ENCODE results near the gene C20orf96. TPM values are rescaled to one million over a fixed set of nuclear protein-coding genes. Genes with fewer than 3 reads are reported as not detected.
A peak's percentile ranks its signal among the peaks of the same experiment; 100 is the strongest.
"Not testable (repeated sequence)": the region's sequence is repeated elsewhere in the genome, so short reads cannot be mapped to it uniquely, and the experiment has no call there.

The C20orf96 gene
- polyA plus RNA-seq (7.8 and 10.9 TPM in 2 replicates), polyA minus RNA-seq (8.0 and 8.7 TPM in 2 replicates)

DNA sequence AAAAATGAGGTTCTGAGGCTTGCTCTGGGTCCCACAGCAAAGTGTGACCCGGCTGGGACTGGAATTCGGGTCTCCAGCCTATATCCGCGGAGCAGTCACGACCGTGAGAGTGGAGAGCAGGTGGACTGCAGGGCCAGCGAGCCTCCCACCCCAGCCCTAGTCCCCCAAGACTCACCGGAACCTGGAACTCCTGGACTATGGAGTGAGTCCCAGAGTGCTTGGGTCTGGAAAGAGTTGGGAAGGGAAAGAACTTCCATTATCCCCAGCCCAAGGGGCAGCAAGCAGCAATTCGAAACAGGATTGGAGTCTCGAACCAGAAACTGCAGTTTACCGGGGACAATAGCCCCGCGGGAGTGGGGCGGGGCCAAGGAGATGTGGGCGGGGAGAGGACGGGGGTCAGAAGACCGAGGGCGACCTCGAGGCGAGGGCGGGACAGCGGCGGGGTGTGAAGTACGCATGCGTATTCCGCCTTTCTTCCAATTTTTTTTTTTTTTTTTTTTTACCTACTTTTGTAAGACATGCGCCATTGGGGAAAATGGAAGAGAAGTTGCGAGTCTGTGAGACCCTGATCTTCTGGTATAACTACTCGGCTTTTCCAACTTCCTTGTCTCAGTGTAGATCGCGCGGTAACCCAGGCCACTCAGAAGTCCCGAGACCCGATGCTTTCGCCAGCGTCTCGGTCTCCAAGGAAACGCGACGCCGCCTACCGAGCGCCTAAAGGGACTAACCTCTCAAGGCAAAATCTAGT is at the start of gene C20orf96:
C20orf96 (minus strand) TSS at position 667 of the 748 bp plus-strand sequence; CDS start at position 527, 140 bp downstream.
- Histone ChIP-seq H3K4me2 (ENCODE audit: low read length) (peak within 1 kb of the TSS; percentile 64), H2AFZ (ENCODE audit: low read depth, low read length) (peak within 1 kb of the TSS; percentile 86), H3K36me3 (ENCODE audit: insufficient read depth, low read length) (no peaks in the 10 kb centered on the region), H3K4me3 (ENCODE audit: low read length) (peak within 1 kb of the TSS; percentile 84), H4K20me1 (ENCODE audit: insufficient read depth) (no peaks in the 10 kb centered on the region), H3K79me2 (replicated peaks; ENCODE audit: insufficient read depth, low read length) (peaks cover 17% of the 10 kb centered on the region), H3K27ac (ENCODE audit: low read length) (peak within 1 kb of the TSS; percentile 52), H3F3A (ENCODE audit: insufficient read depth, low read length, poor library complexity, severe bottlenecking) (no peaks in the 10 kb centered on the region), H3K9ac (ENCODE audit: low read length) (peak within 1 kb of the TSS; percentile 68), H3K27me3 (ENCODE audit: insufficient read depth, low read depth, low read length) (no peaks in the 10 kb centered on the region), H3K9me3 (ENCODE audit: low read length) (no peaks in the 10 kb centered on the region), H3K9me2 (ENCODE audit: insufficient read depth, low read length) (no peaks in the 10 kb centered on the region)
- TF ChIP-seq, protein P1, sequence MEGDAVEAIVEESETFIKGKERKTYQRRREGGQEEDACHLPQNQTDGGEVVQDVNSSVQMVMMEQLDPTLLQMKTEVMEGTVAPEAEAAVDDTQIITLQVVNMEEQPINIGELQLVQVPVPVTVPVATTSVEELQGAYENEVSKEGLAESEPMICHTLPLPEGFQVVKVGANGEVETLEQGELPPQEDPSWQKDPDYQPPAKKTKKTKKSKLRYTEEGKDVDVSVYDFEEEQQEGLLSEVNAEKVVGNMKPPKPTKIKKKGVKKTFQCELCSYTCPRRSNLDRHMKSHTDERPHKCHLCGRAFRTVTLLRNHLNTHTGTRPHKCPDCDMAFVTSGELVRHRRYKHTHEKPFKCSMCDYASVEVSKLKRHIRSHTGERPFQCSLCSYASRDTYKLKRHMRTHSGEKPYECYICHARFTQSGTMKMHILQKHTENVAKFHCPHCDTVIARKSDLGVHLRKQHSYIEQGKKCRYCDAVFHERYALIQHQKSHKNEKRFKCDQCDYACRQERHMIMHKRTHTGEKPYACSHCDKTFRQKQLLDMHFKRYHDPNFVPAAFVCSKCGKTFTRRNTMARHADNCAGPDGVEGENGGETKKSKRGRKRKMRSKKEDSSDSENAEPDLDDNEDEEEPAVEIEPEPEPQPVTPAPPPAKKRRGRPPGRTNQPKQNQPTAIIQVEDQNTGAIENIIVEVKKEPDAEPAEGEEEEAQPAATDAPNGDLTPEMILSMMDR (IDR thresholded peaks at IDR 0.05; ENCODE audit: poor library complexity, severe bottlenecking) = peak; percentile 65
- TF ChIP-seq EZH2 (IDR thresholded peaks at IDR 0.05; ENCODE audit: borderline replicate concordance, insufficient read depth, low read length, poor library complexity, severe bottlenecking) (no peak), POLR2AphosphoS5 (IDR thresholded peaks at IDR 0.05) (no peak), SMC3 (conservative IDR thresholded peaks at IDR 0.05; ENCODE audit: poor library complexity) (no peak), MXI1 (conservative IDR thresholded peaks at IDR 0.05; ENCODE audit: poor library complexity, severe bottlenecking) (peak; percentile 80), EP300 (conservative IDR thresholded peaks at IDR 0.05; ENCODE audit: poor library complexity, severe bottlenecking) (no peak), TAF1 (IDR thresholded peaks at IDR 0.05; ENCODE audit: low read depth) (no peak), REST (IDR thresholded peaks at IDR 0.05; ENCODE audit: borderline replicate concordance) (no peak), RAD21 (conservative IDR thresholded peaks at IDR 0.05) (peak; percentile 26)

- not testable (repeated sequence) for H3K36me3 ChIP-seq (ENCODE audit: insufficient read depth, low read length); H3K79me2 ChIP-seq (replicated peaks; ENCODE audit: insufficient read depth, low read length); H3K9me3 ChIP-seq (ENCODE audit: low read length); H3K27me3 ChIP-seq (ENCODE audit: insufficient read depth, low read depth, low read length); H3K9ac ChIP-seq (ENCODE audit: low read length); H3F3A ChIP-seq (ENCODE audit: insufficient read depth, low read length, poor library complexity, severe bottlenecking); H2AFZ ChIP-seq (ENCODE audit: low read depth, low read length); H3K4me2 ChIP-seq (ENCODE audit: low read length); H3K4me3 ChIP-seq (ENCODE audit: low read length); H4K20me1 ChIP-seq (ENCODE audit: insufficient read depth); H3K9me2 ChIP-seq (ENCODE audit: insufficient read depth, low read length); H3K27ac ChIP-seq (ENCODE audit: low read length)
Observed at GRCh38 chr20:336040-336439, 45.5 kb upstream of the C20orf96 start.

All from neural cell (in vitro differentiated cells).